RPMI8226 (cell line): ENCODE measurements around the gene DZIP3.

ENCODE experiments used
- DNase-seq: peaks from one replicate; pipeline ENCODE4 v3.0.0-alpha.2; 2015

Gene DZIP3

GRCh38 chr3:108698461-108698860 lies 108.9 kb downstream of the DZIP3 start:
- DNase-seq: no peak

- no peak for DNase-seq
Measured at GRCh38 chr3:108705045-108705444, 115.5 kb downstream of the DZIP3 start.

GRCh38 chr3:108713009-108713516 lies 123.5 kb downstream of the DZIP3 start:
- DNase-seq: no peak

- peak; percentile 53 for DNase-seq
Measured at GRCh38 chr3:108713816-108714215, 124.3 kb downstream of the DZIP3 start.

GRCh38 chr3:108718454-108718853 lies 128.9 kb downstream of the DZIP3 start:
- DNase-seq: no peak

GRCh38 chr3:108719178-108719806 lies 129.8 kb downstream of the DZIP3 start:
- no peak for DNase-seq

- no peak for DNase-seq
Measured at GRCh38 chr3:108722724-108723123, 133.2 kb downstream of the DZIP3 start.

GRCh38 chr3:108724101-108724500 lies 134.6 kb downstream of the DZIP3 start:
- no peak for DNase-seq

GRCh38 chr3:108728105-108728504 lies 138.6 kb downstream of the DZIP3 start:
- DNase-seq: no peak

GRCh38 chr3:108728934-108729333 lies 139.4 kb downstream of the DZIP3 start:
- DNase-seq: no peak

DNA sequence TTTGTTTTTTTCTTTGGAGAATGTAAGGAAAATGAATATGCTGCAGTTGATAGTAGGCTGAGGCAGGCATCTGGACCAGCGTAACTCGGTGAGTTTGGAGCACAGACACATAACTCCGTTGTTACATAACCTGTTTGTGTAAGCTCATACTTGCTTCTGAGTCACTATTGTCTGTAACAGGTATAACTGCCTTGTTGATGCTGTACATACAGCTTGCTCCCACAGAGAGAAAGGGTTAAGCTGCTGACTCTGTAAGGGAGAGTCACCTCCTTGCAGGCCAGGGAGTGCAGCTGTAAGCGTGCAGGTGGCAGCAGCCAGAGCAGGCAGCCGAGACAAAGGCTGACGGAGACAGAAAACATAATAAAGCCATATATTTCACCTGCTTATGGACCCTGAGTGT lies 147.3 kb downstream of the DZIP3 start:
- DNase-seq: no peak

DNA sequence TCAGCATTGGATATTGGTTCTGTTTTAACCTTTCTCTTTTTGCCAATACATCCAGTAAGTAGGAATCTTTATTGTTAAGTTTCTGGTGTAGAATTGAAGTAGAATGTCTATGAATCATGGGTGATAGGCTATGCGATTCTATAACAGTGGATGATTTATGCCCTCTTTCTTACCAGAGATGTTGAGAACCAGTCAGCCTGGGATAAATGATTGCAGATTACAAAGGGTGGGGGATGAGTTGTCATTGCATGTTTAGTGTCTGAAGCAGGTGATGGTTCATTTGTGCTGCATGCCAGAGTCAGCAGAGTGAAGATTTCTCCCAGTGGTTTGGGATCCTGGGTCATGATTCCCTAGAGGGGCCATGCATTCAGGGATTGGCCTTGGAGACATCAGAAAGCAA lies 153.4 kb downstream of the DZIP3 start:
- no peak for DNase-seq
